Astrocyte of the spinal cord (primary cell): ENCODE results near the gene NFATC1.
A peak's percentile ranks its signal among the peaks of the same experiment; 100 is the strongest.

Source experiments
- DNase-seq: peaks from one replicate; pipeline ENCODE4 v3.0.0; 2011; ENCODE audit warnings: low read depth, low spot score
- H3K4me3 ChIP-seq: 2 replicates; pipeline ENCODE4 v1.5.1; 2011; ENCODE audit warnings: low read depth, mild to moderate bottlenecking, low read length, moderate library complexity
- CTCF ChIP-seq: IDR thresholded peaks from 2 replicates; pipeline ENCODE4 v1.5.1; 2012; ENCODE audit warnings: low read depth, mild to moderate bottlenecking, low read length, inconsistent platforms
- in situ Hi-C: cut with HindIII; loops from 2 replicates; pipeline ENCODE4 v1.10.0; 2017; ENCODE audit warnings: low sequenced_read_pairs

Gene NFATC1

GRCh38 chr18:79394534-79395307 lies 1.0 kb upstream of the NFATC1 start:
- H3K4me3 ChIP-seq = peak overlapping the region; percentile 3
- TF ChIP-seq CTCF = no peak
- in situ Hi-C loops = no loop called here
- peak; percentile 27 for DNase-seq

- in situ Hi-C loops = no loop called here
- peak overlapping the region; percentile 3 for H3K4me3 ChIP-seq
- no peak for TF ChIP-seq CTCF
- DNase-seq = no peak
Measured at GRCh38 chr18:79395308-79395640, 456 bp upstream of the NFATC1 start.

DNA sequence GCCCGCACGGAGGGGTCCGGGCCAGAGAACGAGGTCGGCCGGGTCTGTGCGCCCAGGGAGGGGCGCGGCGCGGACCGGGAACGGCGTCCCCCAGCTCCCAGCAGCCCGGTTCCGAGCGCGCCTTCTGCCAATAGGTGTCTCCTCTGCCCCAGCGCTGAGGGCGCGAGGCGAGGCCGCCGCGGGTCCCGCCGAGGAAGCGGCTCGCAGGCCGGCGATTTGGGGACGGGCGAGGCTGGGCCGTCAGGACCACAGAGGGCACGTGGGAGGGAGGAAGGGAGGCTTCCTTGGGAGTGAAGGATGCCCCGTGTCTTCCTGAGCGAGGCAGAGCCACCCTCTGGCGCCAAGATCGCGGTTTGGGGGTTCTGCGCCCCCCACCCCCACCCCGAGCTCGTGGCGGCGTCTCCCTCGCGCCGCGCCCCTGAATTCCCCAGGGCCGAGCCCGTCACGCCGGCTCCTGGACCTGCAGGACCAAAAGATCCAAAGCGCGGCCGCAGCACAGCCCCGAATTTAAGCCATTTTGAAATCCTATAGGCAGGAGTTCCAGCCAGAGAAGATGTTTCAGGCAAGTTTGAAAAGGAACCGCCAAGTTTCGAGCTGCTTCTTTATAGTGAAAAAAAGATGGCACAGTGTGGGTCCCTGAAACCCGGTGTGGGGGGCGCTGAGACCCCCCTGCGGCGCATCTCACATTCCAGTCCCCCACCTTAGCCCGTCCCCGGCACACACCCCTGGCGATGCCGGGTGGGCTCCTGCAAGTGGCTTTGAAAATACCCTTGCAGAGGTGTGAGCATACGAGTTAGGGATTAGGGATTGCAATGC lies 909 bp downstream of the NFATC1 start:
- in situ Hi-C loops = no loop called here
- H3K4me3 ChIP-seq = peak overlapping the region; percentile 20
- peak; percentile 21 for DNase-seq
- no peak for TF ChIP-seq CTCF

- no peak for DNase-seq
- in situ Hi-C loops = no loop called here
- no peak for TF ChIP-seq CTCF
- no peak overlapping the region for H3K4me3 ChIP-seq
Measured at GRCh38 chr18:79397247-79397829, 1.6 kb downstream of the NFATC1 start.

DNA sequence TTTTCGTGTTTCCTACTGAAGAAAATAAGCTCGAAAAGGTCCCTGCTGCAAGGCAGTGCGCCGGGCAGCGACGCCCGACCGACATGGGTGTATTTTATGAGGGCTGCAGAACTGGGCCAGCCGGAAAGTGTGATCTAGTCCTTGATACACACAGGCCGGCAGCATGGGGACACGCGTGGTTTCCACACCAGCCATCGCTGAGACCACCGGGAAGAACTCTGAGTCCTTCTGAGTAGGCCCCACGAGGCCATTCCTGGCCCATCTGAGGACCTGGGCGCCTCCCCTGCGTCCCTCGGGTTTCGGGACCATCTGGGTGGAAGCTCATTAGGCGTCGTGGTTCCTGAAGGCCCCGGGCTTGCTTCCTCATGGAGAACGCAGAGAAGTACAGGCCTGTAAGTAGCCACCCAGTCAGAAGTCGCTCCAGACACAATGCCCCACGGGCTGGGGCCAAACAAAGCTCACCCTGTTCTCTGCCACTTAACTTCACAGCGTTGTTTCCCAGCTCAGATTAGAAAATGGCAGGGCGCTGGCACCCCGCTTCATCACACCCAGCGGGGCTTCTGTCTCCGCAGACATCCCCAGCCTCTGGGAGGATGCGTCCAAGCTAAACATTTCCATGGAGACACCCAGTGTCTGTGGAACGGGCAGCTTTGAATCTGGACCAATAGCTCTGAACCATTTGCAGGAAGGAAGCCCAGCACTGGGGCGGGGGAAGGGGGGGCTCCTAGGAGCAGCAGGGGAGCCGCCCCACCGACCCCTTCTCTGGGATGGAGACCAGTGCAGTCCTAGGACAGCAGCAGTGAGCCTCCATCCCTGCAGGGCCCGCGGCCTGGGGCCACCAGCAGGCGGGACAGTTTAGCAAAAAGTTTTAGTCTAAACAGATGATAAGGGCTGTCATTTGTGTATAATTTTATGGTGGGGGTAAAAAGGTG lies 2.4 kb downstream of the NFATC1 start:
- no peak overlapping the region for H3K4me3 ChIP-seq
- no peak for DNase-seq
- in situ Hi-C loops = no loop called here
- TF ChIP-seq CTCF = no peak
